Measurements from ENCODE around the gene ECHS1. TPM values are rescaled to one million over a fixed set of nuclear protein-coding genes. Genes with fewer than 3 reads are reported as not detected.

The ECHS1 gene
- total and polyA plus RNA-seq, 10 of the 15 experiments (the other 5 are each of a cell fraction or from before 2014, with no cell fraction given): 32.7 to 164 (median 62.4) TPM

- intact Hi-C loops (cut with micrococcal nuclease; ENCODE audit: unreplicated experiment): no loop called here
- FAIRE-seq (no peak), DNase-seq (ENCODE audit: low read depth, low spot score) (no peak), ATAC-seq (peak; percentile 7)
- Histone ChIP-seq H3K36me3 (ENCODE audit: control insufficient read depth in 2 of 2, insufficient read depth in 2 of 2, low read length in 1 of 2) (peaks cover 13 to 19% of the 10 kb centered on the region in 2 experiments; a peak in 3 of 4 replicates), H3K4me3 (no peak overlapping the region; the same call in 1 of the 2 replicates), H3K4me1 (ENCODE audit: control insufficient read depth, insufficient read depth, low read length) (peaks cover 32% of the 10 kb centered on the region), H3K79me2 (ENCODE audit: control insufficient read depth, insufficient read depth, low read length) (peaks cover 10% of the 10 kb centered on the region), H3K9me3 (replicated peaks; ENCODE audit: control insufficient read depth, insufficient read depth, low read length) (no peaks in the 10 kb centered on the region), H4K20me1 (ENCODE audit: control insufficient read depth, insufficient read depth) (peaks cover 3% of the 10 kb centered on the region; the same call in 1 of the 2 replicates), H3K4me2 (ENCODE audit: control insufficient read depth, insufficient read depth) (peak overlapping the region; percentile 100), H3K27me3 (replicated peaks in 1 of 2; ENCODE audit: control insufficient read depth in 2 of 2, insufficient read depth in 2 of 2, low read length in 1 of 2) (no peaks in the 10 kb centered on the region), H2AFZ (ENCODE audit: control insufficient read depth, low read depth, low read length) (no peak overlapping the region), H3K27ac (ENCODE audit: control insufficient read depth, insufficient read depth) (peak overlapping the region; percentile 92), H3K9ac (ENCODE audit: control insufficient read depth, insufficient read depth, low read length) (no peak overlapping the region)
- CTCF ChIA-PET: interaction anchor here (0.7 to 1.3 kb wide), 4 partner anchors 14 to 95 kb away, joined by 3 to 7 read pairs (median 4); no protein-coding TSS in a partner anchor
- RAD21 ChIA-PET (ENCODE audit: unreplicated experiment): interaction anchor here (0.8 to 1.3 kb wide), 6 partner anchors 11 to 72 kb away, joined by 3 to 16 read pairs (median 4); partner anchors contain the start of genes FUOM and PAOX
- no TSS peak for BruUV-seq (replicated peaks)
- WGBS (ENCODE audit: insufficient coverage, insufficient replicate concordance, low lambda C conversion rate, missing lambda C conversion rate): 66% methylated on average over 12 of the region's 12 CpGs
- SMC1A ChIA-PET (ENCODE audit: uncharacterized antibody, unreplicated experiment): interaction anchor here (1.0 to 2.7 kb wide), 6 partner anchors 11 to 72 kb away, joined by 3 to 21 read pairs (median 4); no protein-coding TSS in a partner anchor
- POLR2A ChIA-PET: interaction anchor here (0.7 to 1.8 kb wide), 3 partner anchors 11 to 124 kb away, joined by 4 to 17 read pairs (median 5); no protein-coding TSS in a partner anchor
- in situ Hi-C loops (cut with MboI): no loop called here
- TF ChIP-seq IRF3 (IDR thresholded peaks at IDR 0.05) (no peak), ZBTB40 (IDR thresholded peaks at IDR 0.05; ENCODE audit: borderline replicate concordance) (no peak), FOS (IDR thresholded peaks at IDR 0.05; ENCODE audit: borderline replicate concordance, extremely low read depth, insufficient read length) (no peak), RFX5 (IDR thresholded peaks at IDR 0.05; ENCODE audit: low read depth, low read length) (no peak), YY1 (IDR thresholded peaks at IDR 0.05; ENCODE audit: low read depth, low read length) (no peak), NFIC (IDR thresholded peaks at IDR 0.05; ENCODE audit: low read depth, low read length) (no peak), FOXM1 (IDR thresholded peaks at IDR 0.05; ENCODE audit: low read depth, low read length) (no peak), ELK1 (IDR thresholded peaks at IDR 0.05; ENCODE audit: low read depth, low read length) (no peak), NFXL1 (IDR thresholded peaks at IDR 0.05; ENCODE audit: borderline replicate concordance) (no peak), BCLAF1 (IDR thresholded peaks at IDR 0.05) (no peak), BACH1 (IDR thresholded peaks at IDR 0.05; ENCODE audit: borderline replicate concordance) (no peak), TCF7 (IDR thresholded peaks at IDR 0.05; ENCODE audit: borderline replicate concordance) (no peak), RELA (IDR thresholded peaks at IDR 0.05; ENCODE audit: borderline replicate concordance, partially characterized antibody) (no peak)
Observed at GRCh38 chr10:133401500-133401899, 28.3 kb upstream of the ECHS1 start.

Data from GM12878 (cell line).